AG09319 (cell line): Measurements from ENCODE around the gene MCF2L.

Source experiments
- DNase-seq: peaks from one replicate; pipeline ENCODE4 v3.0.0-alpha.2; 2010; ENCODE audit warnings: low read depth; ENCODE audit errors: extremely low read depth
- CTCF ChIP-seq: IDR thresholded peaks from 2 replicates; pipeline ENCODE4 v1.5.1; 2011; ENCODE audit warnings: low read depth, mild to moderate bottlenecking, inconsistent platforms, low read length, moderate library complexity

MCF2L gene

GRCh38 chr13:112966776-112967175 lies 2.2 kb upstream of the MCF2L start:
- TF ChIP-seq CTCF = no peak
- no peak for DNase-seq

GRCh38 chr13:112967686-112968379 lies 1.2 kb upstream of the MCF2L start:
- DNase-seq = no peak
- no peak for TF ChIP-seq CTCF

- TF ChIP-seq CTCF = no peak
- no peak for DNase-seq
Measured at GRCh38 chr13:112968380-112968909, 569 bp upstream of the MCF2L start.

- DNase-seq = no peak
- no peak for TF ChIP-seq CTCF
Measured at GRCh38 chr13:112969692-112970338, 801 bp downstream of the MCF2L start.

GRCh38 chr13:112970552-112971287 lies 1.7 kb downstream of the MCF2L start:
- TF ChIP-seq CTCF = no peak
- DNase-seq = no peak

GRCh38 chr13:112971288-112971643 lies 2.3 kb downstream of the MCF2L start:
- DNase-seq = no peak
- TF ChIP-seq CTCF = no peak

- no peak for DNase-seq
- no peak for TF ChIP-seq CTCF
Measured at GRCh38 chr13:112972258-112972657, 3.2 kb downstream of the MCF2L start.
